ENCODE data around the gene OBP2B.
"Not testable (repeated sequence)": the region's sequence is repeated elsewhere in the genome, so short reads cannot be mapped to it uniquely, and the experiment has no call there.

Gene OBP2B

DNA sequence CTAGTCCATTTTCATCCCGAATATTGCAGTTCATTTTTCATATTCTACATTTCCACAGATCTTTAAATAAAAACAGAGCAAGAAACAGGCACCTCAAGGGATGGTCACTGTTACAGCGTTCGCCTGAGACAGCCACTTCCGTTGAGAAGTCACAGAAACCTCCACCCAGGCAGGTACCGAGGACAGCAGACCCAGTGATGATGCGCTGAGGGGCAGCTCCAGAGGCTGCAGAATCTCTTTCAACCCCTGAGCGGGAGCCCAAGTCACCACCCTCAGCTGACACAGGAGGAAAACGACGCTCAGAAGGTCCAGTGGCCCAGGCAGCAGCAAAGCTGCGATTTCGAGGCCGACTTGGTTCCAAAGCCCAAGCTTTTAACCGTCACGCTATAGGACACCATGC lies 33.2 kb upstream of the OBP2B start:
- H3K36me3 ChIP-seq = no peaks in the 10 kb centered on the region
- TF ChIP-seq, protein P1, sequence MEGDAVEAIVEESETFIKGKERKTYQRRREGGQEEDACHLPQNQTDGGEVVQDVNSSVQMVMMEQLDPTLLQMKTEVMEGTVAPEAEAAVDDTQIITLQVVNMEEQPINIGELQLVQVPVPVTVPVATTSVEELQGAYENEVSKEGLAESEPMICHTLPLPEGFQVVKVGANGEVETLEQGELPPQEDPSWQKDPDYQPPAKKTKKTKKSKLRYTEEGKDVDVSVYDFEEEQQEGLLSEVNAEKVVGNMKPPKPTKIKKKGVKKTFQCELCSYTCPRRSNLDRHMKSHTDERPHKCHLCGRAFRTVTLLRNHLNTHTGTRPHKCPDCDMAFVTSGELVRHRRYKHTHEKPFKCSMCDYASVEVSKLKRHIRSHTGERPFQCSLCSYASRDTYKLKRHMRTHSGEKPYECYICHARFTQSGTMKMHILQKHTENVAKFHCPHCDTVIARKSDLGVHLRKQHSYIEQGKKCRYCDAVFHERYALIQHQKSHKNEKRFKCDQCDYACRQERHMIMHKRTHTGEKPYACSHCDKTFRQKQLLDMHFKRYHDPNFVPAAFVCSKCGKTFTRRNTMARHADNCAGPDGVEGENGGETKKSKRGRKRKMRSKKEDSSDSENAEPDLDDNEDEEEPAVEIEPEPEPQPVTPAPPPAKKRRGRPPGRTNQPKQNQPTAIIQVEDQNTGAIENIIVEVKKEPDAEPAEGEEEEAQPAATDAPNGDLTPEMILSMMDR (IDR thresholded peaks at IDR 0.05; ENCODE audit: low read depth, low read length) = no peak
- no peak overlapping the region for H3K4me3 ChIP-seq (ENCODE audit: low read depth, low read length)
- H3K27ac ChIP-seq = no peak overlapping the region
- no peaks in the 10 kb centered on the region for H3K27me3 ChIP-seq (ENCODE audit: insufficient read depth, low read depth, severe bottlenecking)
- DNase-seq = no peak
- H3K9me3 ChIP-seq (ENCODE audit: severe bottlenecking) = no peaks in the 10 kb centered on the region

DNA sequence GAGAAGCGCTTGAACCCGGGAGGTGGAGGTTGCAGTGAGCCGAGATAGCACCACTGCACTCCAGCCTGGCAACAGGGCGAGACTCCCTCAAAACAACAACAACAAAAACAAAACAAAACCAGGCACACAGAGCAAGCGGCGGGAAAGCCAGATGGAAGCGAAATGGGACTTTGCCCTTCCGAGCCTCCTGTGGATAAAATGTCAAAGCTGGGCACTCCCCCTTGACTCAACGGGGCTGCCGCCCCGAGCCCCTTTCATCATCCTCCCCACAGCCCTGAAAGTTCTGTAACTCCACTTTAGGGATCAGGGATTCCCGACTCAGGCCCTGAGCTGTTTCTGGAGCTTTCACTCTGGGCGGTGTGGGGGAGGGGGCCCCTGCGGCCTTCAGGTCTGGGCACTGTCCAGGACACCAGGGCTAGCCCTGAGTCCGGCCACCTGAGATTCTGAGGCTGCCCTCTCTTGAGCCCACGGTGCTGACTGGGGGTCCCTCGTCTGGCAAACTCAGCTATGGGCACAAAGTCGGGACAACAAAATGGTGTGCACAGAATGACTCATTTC lies 30.6 kb upstream of the OBP2B start:
- H3K36me3 ChIP-seq = no peaks in the 10 kb centered on the region
- TF ChIP-seq, protein P1 (IDR thresholded peaks at IDR 0.05; ENCODE audit: low read depth, low read length) = no peak
- DNase-seq = no peak
- H3K9me3 ChIP-seq (ENCODE audit: severe bottlenecking) = no peaks in the 10 kb centered on the region
- no peak overlapping the region for H3K4me3 ChIP-seq (ENCODE audit: low read depth, low read length)
- H3K27ac ChIP-seq = no peak overlapping the region
- H3K27me3 ChIP-seq (ENCODE audit: insufficient read depth, low read depth, severe bottlenecking) = no peaks in the 10 kb centered on the region

DNA sequence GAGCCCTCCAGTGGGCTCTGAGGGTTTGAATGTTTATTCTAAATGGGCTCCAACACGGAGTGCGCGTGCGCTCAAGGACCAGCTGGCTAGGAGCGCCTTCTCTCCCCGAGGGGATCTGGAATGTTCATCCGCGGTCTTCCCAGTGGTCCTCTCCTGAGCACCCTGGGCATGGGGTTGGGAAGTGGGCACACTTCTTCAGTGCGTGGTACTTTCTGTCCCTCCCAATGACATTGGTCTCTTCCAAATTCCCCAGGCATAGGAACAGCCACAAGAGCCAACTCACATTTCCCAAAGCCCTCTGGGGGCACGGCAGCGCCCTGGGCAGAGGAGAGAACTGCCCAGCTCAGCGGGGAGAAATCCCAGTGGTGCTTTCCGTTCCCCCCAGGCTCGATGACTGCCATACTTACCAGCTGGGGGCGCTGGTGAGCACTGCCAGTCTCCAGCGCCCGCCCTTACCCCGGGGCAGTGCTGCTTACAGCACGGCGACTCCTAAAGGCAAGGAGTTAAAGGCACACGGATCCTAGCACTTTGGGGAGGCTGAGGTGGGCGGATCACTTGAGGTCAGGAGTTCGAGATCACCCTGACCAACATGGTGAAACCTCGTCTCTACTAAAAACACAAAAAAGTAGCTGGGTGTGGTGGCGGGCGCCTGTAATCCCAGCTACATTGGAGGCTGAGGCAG lies 29.9 kb upstream of the OBP2B start:
- TF ChIP-seq, protein P1 (IDR thresholded peaks at IDR 0.05; ENCODE audit: low read depth, low read length) = peak; percentile 80
- Histone ChIP-seq H3K9me3 (ENCODE audit: severe bottlenecking) (no peaks in the 10 kb centered on the region), H3K27ac (no peak overlapping the region), H3K4me3 (ENCODE audit: low read depth, low read length) (no peak overlapping the region), H3K27me3 (ENCODE audit: insufficient read depth, low read depth, severe bottlenecking) (no peaks in the 10 kb centered on the region), H3K36me3 (no peaks in the 10 kb centered on the region)
- DNase-seq = peak; percentile 59

DNA sequence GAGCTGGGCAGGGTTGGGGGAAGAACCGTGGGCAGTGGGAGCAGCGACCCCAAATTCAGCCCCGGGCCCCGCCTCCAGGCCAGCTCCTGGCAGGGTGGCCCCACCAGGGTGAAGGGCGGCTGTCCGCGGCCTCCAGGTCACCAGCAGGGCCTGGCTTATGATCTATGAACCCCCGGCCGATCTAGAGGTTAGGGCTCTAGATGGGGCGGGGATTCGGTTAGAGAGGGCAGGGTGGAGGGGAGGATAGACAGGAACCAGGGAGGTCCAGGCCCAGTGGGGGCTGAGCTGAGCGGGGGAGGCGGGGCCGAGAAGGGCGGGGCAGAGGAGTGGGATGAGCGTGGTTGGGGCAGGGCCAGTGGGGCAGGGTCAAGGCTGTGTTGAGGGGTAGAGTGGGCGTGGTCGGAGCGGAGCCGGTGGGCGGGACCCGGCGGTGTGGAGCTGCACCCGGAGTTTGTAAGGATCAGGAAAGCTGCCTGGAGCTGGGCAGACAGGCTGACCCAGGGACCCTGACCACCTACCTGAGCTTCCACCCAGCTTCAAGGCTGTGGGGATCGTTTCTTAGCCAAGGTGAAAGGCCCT lies 29.3 kb upstream of the OBP2B start:
- Histone ChIP-seq H3K4me3 (ENCODE audit: low read depth, low read length) (no peak overlapping the region), H3K36me3 (no peaks in the 10 kb centered on the region), H3K27ac (no peak overlapping the region), H3K27me3 (ENCODE audit: insufficient read depth, low read depth, severe bottlenecking) (no peaks in the 10 kb centered on the region), H3K9me3 (ENCODE audit: severe bottlenecking) (no peaks in the 10 kb centered on the region)
- TF ChIP-seq, protein P1 (IDR thresholded peaks at IDR 0.05; ENCODE audit: low read depth, low read length) = no peak
- no peak for DNase-seq

DNA sequence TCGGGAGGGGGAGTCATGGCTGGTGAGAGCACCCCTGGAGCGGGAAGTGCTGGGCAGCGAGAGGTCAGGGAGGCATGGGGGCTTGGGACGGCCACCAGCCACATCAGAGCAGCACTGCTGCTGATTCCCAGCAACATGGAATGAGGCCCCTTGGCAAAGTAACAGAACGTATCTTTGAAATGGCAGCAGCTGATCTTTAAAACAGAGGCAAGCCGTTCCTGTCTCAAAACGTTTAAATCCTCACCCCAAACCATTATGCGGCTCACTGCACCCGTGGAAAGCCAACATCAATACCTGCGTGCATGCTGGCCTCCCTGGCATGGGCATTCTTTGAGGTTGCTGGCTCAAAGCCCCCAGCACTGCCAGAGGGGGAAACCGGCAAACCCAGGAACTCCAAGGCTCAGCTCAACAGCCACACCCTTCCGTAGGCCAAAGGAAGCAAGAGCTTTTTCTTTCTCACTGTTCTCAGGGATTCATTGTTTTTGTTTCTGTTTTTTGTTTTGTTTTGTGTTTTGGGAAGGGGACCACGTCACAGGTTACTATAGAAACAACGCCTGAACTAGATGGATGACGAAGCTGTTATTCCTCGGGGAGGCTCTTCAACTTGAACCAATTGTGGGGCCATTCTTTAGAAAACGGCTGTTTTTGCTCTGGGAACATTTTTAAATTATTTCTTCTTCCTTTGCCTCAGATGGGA lies 28.1 kb upstream of the OBP2B start:
- TF ChIP-seq, protein P1 (IDR thresholded peaks at IDR 0.05; ENCODE audit: low read depth, low read length) = no peak
- no peak overlapping the region for H3K27ac ChIP-seq
- DNase-seq = no peak
- H3K27me3 ChIP-seq (ENCODE audit: insufficient read depth, low read depth, severe bottlenecking) = no peaks in the 10 kb centered on the region
- no peak overlapping the region for H3K4me3 ChIP-seq (ENCODE audit: low read depth, low read length)
- H3K9me3 ChIP-seq (ENCODE audit: severe bottlenecking) = no peaks in the 10 kb centered on the region
- no peaks in the 10 kb centered on the region for H3K36me3 ChIP-seq

DNA sequence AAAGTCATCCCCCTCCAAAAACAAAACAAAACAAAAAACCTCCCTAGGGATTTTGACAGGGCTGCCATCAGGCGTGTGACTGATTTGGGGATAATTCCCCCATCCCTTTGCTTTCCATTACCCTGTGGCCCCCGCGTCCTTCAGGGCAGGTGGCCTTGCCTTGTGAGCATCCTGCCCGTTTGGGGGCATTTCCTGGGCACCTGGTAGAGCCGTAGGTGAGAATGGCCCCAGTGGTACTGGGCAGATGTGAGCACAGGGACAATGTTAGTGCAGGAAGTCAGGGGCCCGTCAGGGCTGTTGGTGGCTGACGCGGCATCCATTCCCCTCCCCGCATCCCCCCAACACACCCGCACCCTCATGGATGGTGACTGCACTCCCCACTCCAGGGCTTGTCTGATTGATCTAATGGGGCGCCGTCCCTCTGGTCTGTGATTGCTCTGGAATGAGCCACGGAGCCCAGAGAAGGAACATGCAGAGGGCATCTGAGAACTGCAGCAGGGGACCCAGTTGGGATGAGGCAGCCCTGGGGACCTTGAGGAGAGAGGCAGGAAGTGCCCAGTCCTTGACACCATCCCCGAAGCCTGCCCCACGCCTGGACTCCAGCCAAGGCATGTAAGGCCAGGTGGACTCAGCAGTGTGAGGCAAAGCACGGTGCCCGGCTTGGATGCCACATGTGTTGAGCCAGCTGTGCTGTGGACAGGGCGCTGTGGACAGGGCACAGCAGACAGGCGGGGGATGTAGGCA lies 27.4 kb upstream of the OBP2B start:
- not testable (repeated sequence) for H3K4me3 ChIP-seq (ENCODE audit: low read depth, low read length); H3K9me3 ChIP-seq (ENCODE audit: severe bottlenecking); H3K36me3 ChIP-seq; H3K27me3 ChIP-seq (ENCODE audit: insufficient read depth, low read depth, severe bottlenecking); H3K27ac ChIP-seq; DNase-seq
